HEK293 (cell line): ENCODE data around the gene EXOC3.

Experiments used
- CTCF ChIA-PET: fragments of 350-600 bp; formaldehyde crosslinking; extraction: SDS; loops from one replicate; lab custom pipeline; 2021; ENCODE audit warnings: antibody characterized with exemption; lab: Yijun Ruan, JAX
- POLR2A ChIA-PET: fragments of 300-600 bp; formaldehyde crosslinking; extraction: SDS; loops from one replicate; lab custom pipeline; 2020; ENCODE audit warnings: antibody characterized with exemption, inconsistent platforms; lab: Yijun Ruan, JAX
- H3K27ac ChIP-seq: fragments of 200-500 bp; sonication (Bioruptor generic); 2 replicates; pipeline ENCODE4 v1.5.1; 2014; ENCODE audit warnings: low read depth, low read length, control low read depth, inconsistent platforms; ENCODE audit errors: extremely low read depth
- H3K36me3 ChIP-seq, 2 experiments: fragments of 200-500 bp in 1 of 2; sonication (Bioruptor generic) in 1 of 2; 1 replicate in 1 of 2; 2 replicates in 1 of 2; pipeline ENCODE4 v1.5.1; 2014 to 2017; ENCODE audit warnings: inconsistent platforms in 2 of 2, low read length in 2 of 2; ENCODE audit not compliant: control insufficient read depth in 2 of 2, insufficient read depth in 1 of 2
- H3K4me1 ChIP-seq: fragments of 200-500 bp; sonication (Bioruptor generic); 2 replicates; pipeline ENCODE4 v1.5.1; 2014; ENCODE audit warnings: mild to moderate bottlenecking, low read length, inconsistent platforms; ENCODE audit not compliant: control insufficient read depth, insufficient read depth
- H3K4me3 ChIP-seq: 2 replicates; pipeline ENCODE4 v1.5.1; 2011; ENCODE audit warnings: low read depth, mild to moderate bottlenecking, control low read depth, low read length, moderate library complexity
- H3K9me3 ChIP-seq: fragments of 200-500 bp; sonication (Bioruptor generic); 2 replicates; pipeline ENCODE4 v1.5.1; 2014; ENCODE audit warnings: low read depth, low read length, inconsistent platforms; ENCODE audit not compliant: control insufficient read depth, insufficient read depth
- BCL11B ChIP-seq: fragments of 450-650 bp; formaldehyde crosslinking; IDR thresholded peaks from 2 replicates; pipeline ENCODE4 v1.5.1; 2016; ENCODE audit warnings: low read depth, missing biosample characterization, missing genetic modification characterization
- BCL6B ChIP-seq: fragments of 450-650 bp; formaldehyde crosslinking; IDR thresholded peaks from 2 replicates; pipeline ENCODE4 v1.5.1; 2017; ENCODE audit warnings: missing biosample characterization, missing genetic modification characterization
- GLI4 ChIP-seq: fragments of 450-650 bp; formaldehyde crosslinking; IDR thresholded peaks from 2 replicates; pipeline ENCODE4 v1.5.1; 2016; ENCODE audit warnings: missing biosample characterization, missing genetic modification characterization
- GLIS2 ChIP-seq: fragments of 450-650 bp; formaldehyde crosslinking; IDR thresholded peaks from 2 replicates; pipeline ENCODE4 v1.5.1; 2016; ENCODE audit warnings: missing biosample characterization, missing genetic modification characterization
- PBX3 ChIP-seq: sonication (generic); formaldehyde crosslinking; IDR thresholded peaks from 2 replicates; pipeline ENCODE4 v1.8.1; 2022; ENCODE audit warnings: mild to moderate bottlenecking, moderate library complexity, missing genetic modification reagents
- TCF7L2 ChIP-seq: IDR thresholded peaks from 2 replicates; pipeline ENCODE4 v1.6.1; 2011; ENCODE audit warnings: low read depth, mild to moderate bottlenecking, inconsistent platforms, low read length, moderate library complexity, borderline replicate concordance
- ZBTB8A ChIP-seq: fragments of 450-650 bp; formaldehyde crosslinking; IDR thresholded peaks from 2 replicates; pipeline ENCODE4 v1.5.1; 2016; ENCODE audit warnings: missing biosample characterization, missing genetic modification characterization
- ZFP69B ChIP-seq: fragments of 450-650 bp; formaldehyde crosslinking; IDR thresholded peaks from 2 replicates; pipeline ENCODE4 v1.5.1; 2016; ENCODE audit warnings: missing biosample characterization, missing genetic modification characterization
- ZNF10 ChIP-seq: fragments of 450-650 bp; formaldehyde crosslinking; IDR thresholded peaks from 2 replicates; pipeline ENCODE4 v1.5.1; 2017; ENCODE audit warnings: missing biosample characterization, missing genetic modification characterization
- ZNF133 ChIP-seq: fragments of 450-650 bp; formaldehyde crosslinking; IDR thresholded peaks from 2 replicates; pipeline ENCODE4 v1.5.1; 2016; ENCODE audit warnings: missing biosample characterization, missing genetic modification characterization
- ZNF138 ChIP-seq: fragments of 450-650 bp; formaldehyde crosslinking; IDR thresholded peaks from 2 replicates; pipeline ENCODE4 v1.5.1; 2016; ENCODE audit warnings: missing biosample characterization, missing genetic modification characterization, borderline replicate concordance
- ZNF146 ChIP-seq: fragments of 450-650 bp; formaldehyde crosslinking; IDR thresholded peaks from 2 replicates; pipeline ENCODE4 v1.5.1; 2016; ENCODE audit warnings: missing biosample characterization, missing genetic modification characterization
- ZNF157 ChIP-seq: fragments of 450-650 bp; formaldehyde crosslinking; IDR thresholded peaks from 2 replicates; pipeline ENCODE4 v1.5.1; 2016; ENCODE audit warnings: missing biosample characterization, missing genetic modification characterization
- ZNF175 ChIP-seq: fragments of 450-650 bp; formaldehyde crosslinking; IDR thresholded peaks from 2 replicates; pipeline ENCODE4 v1.5.1; 2016; ENCODE audit warnings: missing biosample characterization, missing genetic modification characterization
- ZNF2 ChIP-seq: fragments of 450-650 bp; formaldehyde crosslinking; IDR thresholded peaks from 2 replicates; pipeline ENCODE4 v1.5.1; 2016; ENCODE audit warnings: missing biosample characterization, missing genetic modification characterization
- ZNF354C ChIP-seq: fragments of 450-650 bp; formaldehyde crosslinking; IDR thresholded peaks from 2 replicates; pipeline ENCODE4 v1.5.1; 2016; ENCODE audit warnings: missing biosample characterization, missing genetic modification characterization, low read depth, borderline replicate concordance
- ZNF629 ChIP-seq: fragments of 450-650 bp; formaldehyde crosslinking; IDR thresholded peaks from 2 replicates; pipeline ENCODE4 v1.5.1; 2017; ENCODE audit warnings: missing biosample characterization, missing genetic modification characterization
- ZNF747 ChIP-seq: fragments of 450-650 bp; formaldehyde crosslinking; IDR thresholded peaks from 2 replicates; pipeline ENCODE4 v1.5.1; 2016; ENCODE audit warnings: missing biosample characterization, missing genetic modification characterization
- ZXDB ChIP-seq: fragments of 450-650 bp; formaldehyde crosslinking; IDR thresholded peaks from 2 replicates; pipeline ENCODE4 v1.5.1; 2016; ENCODE audit warnings: missing biosample characterization, missing genetic modification characterization
- TF ChIP-seq, protein P1 (sequence below): fragments of 450-650 bp; formaldehyde crosslinking; optimal IDR thresholded peaks from 2 replicates; pipeline ENCODE3; 2016; ENCODE audit warnings: missing biosample characterization, mild to moderate bottlenecking, missing genetic modification characterization
- TF ChIP-seq, protein P2 (sequence below): fragments of 450-650 bp; formaldehyde crosslinking; IDR thresholded peaks from 2 replicates; pipeline ENCODE4 v1.5.1; 2016; ENCODE audit warnings: missing biosample characterization, missing genetic modification characterization, low read depth

EXOC3 gene

GRCh38 chr5:474840-475661 lies 32.1 kb downstream of the EXOC3 start:
- H3K4me1 ChIP-seq = peaks cover 11% of the 10 kb centered on the region
- CTCF ChIA-PET = no interaction called here
- H3K27ac ChIP-seq = no peak overlapping the region
- H3K36me3 ChIP-seq = peaks cover 0 to 13% of the 10 kb centered on the region in 2 experiments; a peak in 2 of 3 replicates
- TF ChIP-seq ZNF10 (tag by site-specific recombination) (0 out of 2 replicates have a peak, but pooled peaks have one; percentile 43), BCL6B (no peak), ZNF2 (tag by site-specific recombination) (no peak), TCF7L2 (no peak), ZNF629 (tag by site-specific recombination) (no peak), ZNF354C (tag by site-specific recombination) (no peak), ZNF157 (tag by site-specific recombination) (no peak), ZXDB (tag by site-specific recombination) (no peak)
- TF ChIP-seq, all 188 proteins: peak for 1
- Histone ChIP-seq H3K9me3 (no peaks in the 10 kb centered on the region), H3K4me3 (peak overlapping the region; percentile 12)
- POLR2A ChIA-PET = interaction anchor here (0.8 to 3.4 kb wide), 2 partner anchors 57 to 137 kb away, joined by 3 to 17 read pairs; partner anchors contain the start of gene CEP72

DNA sequence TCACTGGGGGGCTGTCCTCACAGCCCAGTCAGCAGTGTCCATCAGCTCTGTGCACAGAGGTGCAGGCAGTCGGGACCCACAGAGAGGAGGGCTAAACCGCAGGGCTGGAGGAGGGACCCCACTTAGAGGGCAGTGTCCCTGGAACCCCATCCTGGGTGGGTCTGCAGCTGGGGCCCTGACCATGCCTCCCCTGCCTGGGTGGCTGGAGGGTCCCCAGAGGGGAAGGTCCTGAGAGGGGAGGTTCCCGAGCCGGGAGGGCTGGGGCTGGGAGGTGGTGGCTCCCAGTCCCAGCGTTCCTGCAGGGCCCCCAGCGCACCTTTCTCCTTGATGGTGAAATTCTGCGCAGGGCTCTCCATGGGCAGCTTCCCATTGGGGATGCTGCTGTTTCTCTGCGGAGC lies 32.7 kb downstream of the EXOC3 start:
- Histone ChIP-seq H3K27ac (no peak overlapping the region), H3K36me3 (peaks cover 0 to 9% of the 10 kb centered on the region in 2 experiments; a peak in 2 of 3 replicates), H3K4me3 (no peak overlapping the region), H3K4me1 (peaks cover 10% of the 10 kb centered on the region), H3K9me3 (no peaks in the 10 kb centered on the region)
- ChIA-PET POLR2A (interaction anchor here (0.8 kb wide), 1 partner anchor 56 kb away, joined by 3 read pairs; no protein-coding TSS in a partner anchor), CTCF (interaction anchor here (0.8 kb wide), 1 partner anchor 29 kb away, joined by 3 read pairs; no protein-coding TSS in a partner anchor)
- TF ChIP-seq ZNF175 = no peak
- TF ChIP-seq GLIS2 (tag by site-specific recombination) = peak; percentile 55; the same call in 1 of the 2 replicates

GRCh38 chr5:476102-476813 lies 33.3 kb downstream of the EXOC3 start:
- ChIA-PET CTCF (interaction anchor here (0.6 to 0.8 kb wide), 2 partner anchors 29 to 113 kb away, joined by 3 read pairs; no protein-coding TSS in a partner anchor), POLR2A (interaction anchor here (0.8 to 1.2 kb wide), 2 partner anchors 14 to 56 kb away, joined by 3 to 4 read pairs; no protein-coding TSS in a partner anchor)
- Histone ChIP-seq H3K27ac (no peak overlapping the region), H3K36me3 (peaks cover 0 to 3% of the 10 kb centered on the region in 2 experiments; a peak in 2 of 3 replicates), H3K4me1 (peaks cover 5% of the 10 kb centered on the region), H3K9me3 (no peaks in the 10 kb centered on the region), H3K4me3 (no peak overlapping the region)
- TF ChIP-seq BCL11B = no peak
- no peak for TF ChIP-seq ZBTB8A (tag by site-specific recombination)

- peaks cover 1% of the 10 kb centered on the region; the same call in 1 of the 2 replicates for H3K4me1 ChIP-seq
- H3K9me3 ChIP-seq = no peaks in the 10 kb centered on the region
- ChIA-PET CTCF (interaction anchor here (0.6 kb wide), 1 partner anchor 112 kb away, joined by 3 read pairs; no protein-coding TSS in a partner anchor), POLR2A (interaction anchor here (1.2 kb wide), 1 partner anchor 14 kb away, joined by 4 read pairs; no protein-coding TSS in a partner anchor)
- H3K4me3 ChIP-seq = no peak overlapping the region
- H3K36me3 ChIP-seq = no peaks in the 10 kb centered on the region; a peak in 1 of 3 replicates
- no peak overlapping the region for H3K27ac ChIP-seq
- TF ChIP-seq ZNF138 (tag by site-specific recombination) = no peak
- TF ChIP-seq, protein P1, sequence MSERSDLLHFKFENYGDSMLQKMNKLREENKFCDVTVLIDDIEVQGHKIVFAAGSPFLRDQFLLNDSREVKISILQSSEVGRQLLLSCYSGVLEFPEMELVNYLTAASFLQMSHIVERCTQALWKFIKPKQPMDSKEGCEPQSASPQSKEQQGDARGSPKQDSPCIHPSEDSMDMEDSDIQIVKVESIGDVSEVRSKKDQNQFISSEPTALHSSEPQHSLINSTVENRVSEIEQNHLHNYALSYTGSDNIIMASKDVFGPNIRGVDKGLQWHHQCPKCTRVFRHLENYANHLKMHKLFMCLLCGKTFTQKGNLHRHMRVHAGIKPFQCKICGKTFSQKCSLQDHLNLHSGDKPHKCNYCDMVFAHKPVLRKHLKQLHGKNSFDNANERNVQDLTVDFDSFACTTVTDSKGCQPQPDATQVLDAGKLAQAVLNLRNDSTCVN (tag by site-specific recombination) = no peak
- TF ChIP-seq ZNF747 (tag by site-specific recombination) = no peak
- TF ChIP-seq ZNF133 (tag by site-specific recombination) = no peak
- no peak for TF ChIP-seq ZFP69B (tag by site-specific recombination)
- no peak for TF ChIP-seq PBX3 (CRISPR knock-in tag)
- no peak for TF ChIP-seq GLI4 (tag by site-specific recombination)
- TF ChIP-seq, protein P2, sequence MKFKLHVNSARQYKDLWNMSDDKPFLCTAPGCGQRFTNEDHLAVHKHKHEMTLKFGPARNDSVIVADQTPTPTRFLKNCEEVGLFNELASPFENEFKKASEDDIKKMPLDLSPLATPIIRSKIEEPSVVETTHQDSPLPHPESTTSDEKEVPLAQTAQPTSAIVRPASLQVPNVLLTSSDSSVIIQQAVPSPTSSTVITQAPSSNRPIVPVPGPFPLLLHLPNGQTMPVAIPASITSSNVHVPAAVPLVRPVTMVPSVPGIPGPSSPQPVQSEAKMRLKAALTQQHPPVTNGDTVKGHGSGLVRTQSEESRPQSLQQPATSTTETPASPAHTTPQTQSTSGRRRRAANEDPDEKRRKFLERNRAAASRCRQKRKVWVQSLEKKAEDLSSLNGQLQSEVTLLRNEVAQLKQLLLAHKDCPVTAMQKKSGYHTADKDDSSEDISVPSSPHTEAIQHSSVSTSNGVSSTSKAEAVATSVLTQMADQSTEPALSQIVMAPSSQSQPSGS (tag by site-specific recombination) = no peak
- TF ChIP-seq ZNF146 (tag by site-specific recombination) = no peak
Measured at GRCh38 chr5:476814-477175, 33.8 kb downstream of the EXOC3 start.
